GM23338 (cell line): ENCODE data around the gene KRTAP4-3. TPM values are rescaled to one million over a fixed set of nuclear protein-coding genes. Genes with fewer than 3 reads are reported as not detected.

Experiments
- ATAC-seq: fragments of 200-7000 bp; cut with Tn5 transposase; 3 replicates; pipeline ENCODE4 v1.9.1; 2020
- DNase-seq: peaks from one replicate; pipeline ENCODE4 v3.0.0-alpha.2; 2015; ENCODE audit warnings: low spot score
- H2AFZ ChIP-seq: fragments of 200-600 bp; sonication (generic); 2 replicates; pipeline ENCODE4 v1.8.0; 2016; ENCODE audit warnings: antibody characterized with exemption, mild to moderate bottlenecking, moderate library complexity
- H3F3A ChIP-seq: fragments of 200-600 bp; sonication (generic); replicated peaks from 2 replicates; pipeline ENCODE4 v1.8.0; 2017; ENCODE audit warnings: antibody characterized with exemption, mixed run types, low read depth
- H3K27ac ChIP-seq: fragments of 200-600 bp; sonication (generic); 2 replicates; pipeline ENCODE4 v1.6.1; 2016; ENCODE audit warnings: low read depth
- H3K27me3 ChIP-seq: fragments of 200-600 bp; sonication (generic); 2 replicates; pipeline ENCODE4 v1.8.0; 2016; ENCODE audit warnings: mild to moderate bottlenecking, mixed run types, moderate library complexity; ENCODE audit not compliant: insufficient read depth
- H3K36me3 ChIP-seq: fragments of 200-600 bp; sonication (generic); 2 replicates; pipeline ENCODE4 v1.8.0; 2016; ENCODE audit warnings: mild to moderate bottlenecking; ENCODE audit not compliant: insufficient read depth
- H3K4me1 ChIP-seq: fragments of 200-600 bp; sonication (generic); 2 replicates; pipeline ENCODE4 v1.8.0; 2016; ENCODE audit warnings: mild to moderate bottlenecking, moderate library complexity; ENCODE audit not compliant: insufficient read depth
- H3K4me2 ChIP-seq: fragments of 200-600 bp; sonication (generic); 2 replicates; pipeline ENCODE4 v1.7.1; 2017; ENCODE audit warnings: mixed run types
- H3K4me3 ChIP-seq: fragments of 200-600 bp; sonication (generic); 2 replicates; pipeline ENCODE4 v1.6.1; 2016; ENCODE audit warnings: mixed run types
- H3K79me2 ChIP-seq: fragments of 200-600 bp; sonication (generic); replicated peaks from 2 replicates; pipeline ENCODE4 v1.8.0; 2017; ENCODE audit warnings: mild to moderate bottlenecking; ENCODE audit not compliant: insufficient read depth
- H3K9me2 ChIP-seq: fragments of 200-600 bp; sonication (generic); 2 replicates; pipeline ENCODE4 v1.8.0; 2017; ENCODE audit not compliant: insufficient read depth
- H4K20me1 ChIP-seq: fragments of 200-600 bp; sonication (generic); replicated peaks from 2 replicates; pipeline ENCODE4 v1.8.0; 2017; ENCODE audit warnings: mild to moderate bottlenecking; ENCODE audit not compliant: insufficient read depth
- H3K27ac Mint-ChIP-seq: 2 replicates; pipeline ENCODE4 v1.8.0; 2020; ENCODE audit warnings: inconsistent platforms, mild to moderate bottlenecking, moderate library complexity, mixed read lengths
- H3K27me3 Mint-ChIP-seq: 3 replicates; pipeline ENCODE4 v1.8.0; 2022; ENCODE audit warnings: low read depth, mild to moderate bottlenecking, moderate library complexity, mixed read lengths, inconsistent platforms; ENCODE audit not compliant: insufficient read depth, poor library complexity
- H3K36me3 Mint-ChIP-seq: 3 replicates; pipeline ENCODE4 v1.8.0; 2021; ENCODE audit warnings: low read depth, mild to moderate bottlenecking, inconsistent platforms, moderate library complexity, mixed read lengths
- H3K4me1 Mint-ChIP-seq: 3 replicates; pipeline ENCODE4 v1.8.0; 2020; ENCODE audit warnings: mild to moderate bottlenecking, inconsistent platforms, mixed read lengths
- H3K4me3 Mint-ChIP-seq: 3 replicates; pipeline ENCODE4 v1.8.0; 2021; ENCODE audit warnings: moderate library complexity, mild to moderate bottlenecking, inconsistent platforms, mixed read lengths
- H3K9me3 Mint-ChIP-seq: 3 replicates; pipeline ENCODE4 v1.8.0; 2020; ENCODE audit warnings: moderate library complexity, mild to moderate bottlenecking, inconsistent platforms, mixed read lengths
- EZH2 ChIP-seq: fragments of 200-600 bp; sonication (generic); IDR thresholded peaks from one replicate; pipeline ENCODE4 v1.8.0; 2017; ENCODE audit warnings: antibody characterized with exemption, mild to moderate bottlenecking, low read depth; ENCODE audit not compliant: unreplicated experiment
- EZH2phosphoT487 ChIP-seq: fragments of 200-600 bp; sonication (generic); IDR thresholded peaks from one replicate; pipeline ENCODE4 v1.8.1; 2018; ENCODE audit warnings: antibody characterized with exemption; ENCODE audit not compliant: unreplicated experiment
- JUNB ChIP-seq: IDR thresholded peaks from one replicate; pipeline ENCODE4 v1.6.1; 2016; ENCODE audit warnings: antibody characterized with exemption; ENCODE audit not compliant: unreplicated experiment
- NANOG ChIP-seq: IDR thresholded peaks from 2 replicates; pipeline ENCODE4 v1.6.1; 2016; ENCODE audit warnings: antibody characterized with exemption, borderline replicate concordance
- STAT1 ChIP-seq: IDR thresholded peaks from one replicate; pipeline ENCODE4 v1.6.1; 2016; ENCODE audit warnings: antibody characterized with exemption; ENCODE audit not compliant: unreplicated experiment
- ZNF114 ChIP-seq: fragments of 250-450 bp; sonication (Bioruptor Pico); IDR thresholded peaks from 2 replicates; pipeline ENCODE4 v1.5.0; 2020; ENCODE audit warnings: mild to moderate bottlenecking, moderate library complexity
- polyA plus RNA-seq: library from polyadenylated mRNA; unstranded; fragments of >200 nt; fragmentation: Nextera tagmentation; extraction: Ambion mirVana; gene quantifications from 2 replicates; pipeline ENCODE4 v1.2.1, GENCODE V29; 2016
- total RNA-seq: library from RNA; depleted of rRNA; stranded (reverse); fragments of >200 nt; shearing (Covaris generic); gene quantifications from 2 replicates; pipeline ENCODE4 v1.2.3, GENCODE V29; 2014
- TF ChIP-seq, protein P1 (sequence below): IDR thresholded peaks from one replicate; pipeline ENCODE4 v1.6.1; 2018; ENCODE audit warnings: antibody characterized with exemption; ENCODE audit not compliant: unreplicated experiment
- TF ChIP-seq, protein P2 (sequence below), 2 experiments: fragments of 200-600 bp in 1 of 2; sonication (generic) in 1 of 2; conservative IDR thresholded peaks; 2 replicates each; pipeline versions ENCODE4 v1.5.1 to v1.6.1; 2016 to 2017; ENCODE audit warnings: antibody characterized with exemption in 2 of 2, low read depth in 2 of 2, mild to moderate bottlenecking in 2 of 2, moderate library complexity in 1 of 2
- TF ChIP-seq, protein P3 (sequence below): IDR thresholded peaks from 2 replicates; pipeline ENCODE4 v1.6.1; 2016; ENCODE audit warnings: antibody characterized with exemption

The KRTAP4-3 gene
- total and polyA plus RNA-seq, 2 experiments from 2014 or later = not detected

DNA sequence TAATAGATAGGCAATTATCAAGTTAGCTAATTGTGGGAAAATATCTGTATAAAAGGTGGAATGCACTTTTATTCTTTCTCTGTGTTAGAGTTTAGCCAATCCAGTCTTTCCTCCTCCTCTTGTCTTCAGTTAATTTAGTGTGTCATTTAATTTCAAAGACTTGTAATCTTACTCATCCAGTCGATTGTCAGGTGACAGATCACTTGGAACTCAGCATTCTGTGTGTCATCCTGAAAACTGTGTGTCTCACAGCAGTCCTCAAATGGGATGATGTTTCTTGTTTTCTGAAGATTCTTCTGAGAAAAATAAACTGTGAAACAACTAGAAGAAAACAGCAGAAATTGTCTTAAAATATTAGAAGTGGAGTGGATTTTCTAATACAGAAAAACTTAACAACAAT lies 17.0 kb upstream of the KRTAP4-3 start:
- DNase-seq = no peak
- Mint-ChIP-seq H3K9me3 (no peaks in the 10 kb centered on the region), H3K27ac (no peak overlapping the region), H3K36me3 (no peaks in the 10 kb centered on the region), H3K27me3 (peaks cover 2% of the 10 kb centered on the region), H3K4me3 (no peak overlapping the region), H3K4me1 (no peaks in the 10 kb centered on the region)
- no peaks in the 10 kb centered on the region for H3K4me1 ChIP-seq
- H3F3A ChIP-seq = no peaks in the 10 kb centered on the region
- H3K27me3 ChIP-seq = no peaks in the 10 kb centered on the region
- H3K79me2 ChIP-seq = no peaks in the 10 kb centered on the region
- H3K9me2 ChIP-seq = no peaks in the 10 kb centered on the region
- no peaks in the 10 kb centered on the region for H4K20me1 ChIP-seq
- H3K4me2 ChIP-seq = no peak overlapping the region
- TF ChIP-seq NANOG = no peak
- no peak for TF ChIP-seq STAT1
- no peak for TF ChIP-seq ZNF114
- TF ChIP-seq, protein P1, sequence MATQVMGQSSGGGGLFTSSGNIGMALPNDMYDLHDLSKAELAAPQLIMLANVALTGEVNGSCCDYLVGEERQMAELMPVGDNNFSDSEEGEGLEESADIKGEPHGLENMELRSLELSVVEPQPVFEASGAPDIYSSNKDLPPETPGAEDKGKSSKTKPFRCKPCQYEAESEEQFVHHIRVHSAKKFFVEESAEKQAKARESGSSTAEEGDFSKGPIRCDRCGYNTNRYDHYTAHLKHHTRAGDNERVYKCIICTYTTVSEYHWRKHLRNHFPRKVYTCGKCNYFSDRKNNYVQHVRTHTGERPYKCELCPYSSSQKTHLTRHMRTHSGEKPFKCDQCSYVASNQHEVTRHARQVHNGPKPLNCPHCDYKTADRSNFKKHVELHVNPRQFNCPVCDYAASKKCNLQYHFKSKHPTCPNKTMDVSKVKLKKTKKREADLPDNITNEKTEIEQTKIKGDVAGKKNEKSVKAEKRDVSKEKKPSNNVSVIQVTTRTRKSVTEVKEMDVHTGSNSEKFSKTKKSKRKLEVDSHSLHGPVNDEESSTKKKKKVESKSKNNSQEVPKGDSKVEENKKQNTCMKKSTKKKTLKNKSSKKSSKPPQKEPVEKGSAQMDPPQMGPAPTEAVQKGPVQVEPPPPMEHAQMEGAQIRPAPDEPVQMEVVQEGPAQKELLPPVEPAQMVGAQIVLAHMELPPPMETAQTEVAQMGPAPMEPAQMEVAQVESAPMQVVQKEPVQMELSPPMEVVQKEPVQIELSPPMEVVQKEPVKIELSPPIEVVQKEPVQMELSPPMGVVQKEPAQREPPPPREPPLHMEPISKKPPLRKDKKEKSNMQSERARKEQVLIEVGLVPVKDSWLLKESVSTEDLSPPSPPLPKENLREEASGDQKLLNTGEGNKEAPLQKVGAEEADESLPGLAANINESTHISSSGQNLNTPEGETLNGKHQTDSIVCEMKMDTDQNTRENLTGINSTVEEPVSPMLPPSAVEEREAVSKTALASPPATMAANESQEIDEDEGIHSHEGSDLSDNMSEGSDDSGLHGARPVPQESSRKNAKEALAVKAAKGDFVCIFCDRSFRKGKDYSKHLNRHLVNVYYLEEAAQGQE = no peak
- TF ChIP-seq, protein P2, sequence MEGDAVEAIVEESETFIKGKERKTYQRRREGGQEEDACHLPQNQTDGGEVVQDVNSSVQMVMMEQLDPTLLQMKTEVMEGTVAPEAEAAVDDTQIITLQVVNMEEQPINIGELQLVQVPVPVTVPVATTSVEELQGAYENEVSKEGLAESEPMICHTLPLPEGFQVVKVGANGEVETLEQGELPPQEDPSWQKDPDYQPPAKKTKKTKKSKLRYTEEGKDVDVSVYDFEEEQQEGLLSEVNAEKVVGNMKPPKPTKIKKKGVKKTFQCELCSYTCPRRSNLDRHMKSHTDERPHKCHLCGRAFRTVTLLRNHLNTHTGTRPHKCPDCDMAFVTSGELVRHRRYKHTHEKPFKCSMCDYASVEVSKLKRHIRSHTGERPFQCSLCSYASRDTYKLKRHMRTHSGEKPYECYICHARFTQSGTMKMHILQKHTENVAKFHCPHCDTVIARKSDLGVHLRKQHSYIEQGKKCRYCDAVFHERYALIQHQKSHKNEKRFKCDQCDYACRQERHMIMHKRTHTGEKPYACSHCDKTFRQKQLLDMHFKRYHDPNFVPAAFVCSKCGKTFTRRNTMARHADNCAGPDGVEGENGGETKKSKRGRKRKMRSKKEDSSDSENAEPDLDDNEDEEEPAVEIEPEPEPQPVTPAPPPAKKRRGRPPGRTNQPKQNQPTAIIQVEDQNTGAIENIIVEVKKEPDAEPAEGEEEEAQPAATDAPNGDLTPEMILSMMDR (conservative IDR thresholded peaks at IDR 0.05; ENCODE audit: low read depth in 2 of 2) = no peak
- no peak for TF ChIP-seq EZH2
- TF ChIP-seq, protein P3, sequence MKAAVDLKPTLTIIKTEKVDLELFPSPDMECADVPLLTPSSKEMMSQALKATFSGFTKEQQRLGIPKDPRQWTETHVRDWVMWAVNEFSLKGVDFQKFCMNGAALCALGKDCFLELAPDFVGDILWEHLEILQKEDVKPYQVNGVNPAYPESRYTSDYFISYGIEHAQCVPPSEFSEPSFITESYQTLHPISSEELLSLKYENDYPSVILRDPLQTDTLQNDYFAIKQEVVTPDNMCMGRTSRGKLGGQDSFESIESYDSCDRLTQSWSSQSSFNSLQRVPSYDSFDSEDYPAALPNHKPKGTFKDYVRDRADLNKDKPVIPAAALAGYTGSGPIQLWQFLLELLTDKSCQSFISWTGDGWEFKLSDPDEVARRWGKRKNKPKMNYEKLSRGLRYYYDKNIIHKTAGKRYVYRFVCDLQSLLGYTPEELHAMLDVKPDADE = no peak
- no peak overlapping the region for H3K4me3 ChIP-seq
- ATAC-seq = no peak
- no peak overlapping the region for H3K27ac ChIP-seq
- no peaks in the 10 kb centered on the region for H3K36me3 ChIP-seq
- no peak overlapping the region for H2AFZ ChIP-seq

DNA sequence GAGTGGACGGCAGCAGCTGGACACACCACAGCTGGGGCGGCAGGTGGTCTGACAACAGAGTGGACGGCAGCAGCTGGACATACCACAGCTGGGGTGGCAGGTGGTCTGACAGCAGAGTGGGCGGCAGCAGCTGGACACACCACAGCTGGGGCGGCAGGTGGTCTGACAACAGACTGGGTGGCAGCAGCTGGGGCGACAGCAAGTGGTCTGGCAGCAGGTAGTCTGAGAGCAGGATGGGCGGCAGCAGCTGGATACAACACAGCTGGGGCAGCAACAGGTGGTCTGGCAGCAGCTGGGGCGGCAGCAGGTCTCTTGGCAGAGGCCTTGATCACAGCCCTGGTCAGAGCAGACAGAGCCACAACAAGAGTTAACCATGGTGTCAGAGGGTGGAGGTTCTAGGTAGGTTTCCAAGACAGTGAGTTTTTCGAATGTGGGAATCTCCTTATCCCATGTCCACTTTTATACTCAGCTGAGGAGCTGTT lies 16.5 kb upstream of the KRTAP4-3 start, which contains the start of gene KRTAP4-1:
TSS of gene KRTAP4-1 (minus strand) at position 432 of the 482 bp plus-strand sequence. CDS start at position 375, 57 bp downstream.
- Histone ChIP-seq H4K20me1 (no peaks in the 10 kb centered on the region), H3K9me2 (no peaks in the 10 kb centered on the region), H3K4me3 (no peak within 1 kb of the TSS), H3K4me1 (no peaks in the 10 kb centered on the region), H3F3A (no peaks in the 10 kb centered on the region), H3K27ac (no peak within 1 kb of the TSS), H3K4me2 (no peak within 1 kb of the TSS), H3K36me3 (no peaks in the 10 kb centered on the region), H2AFZ (no peak within 1 kb of the TSS), H3K79me2 (no peaks in the 10 kb centered on the region), H3K27me3 (no peaks in the 10 kb centered on the region)
- Mint-ChIP-seq H3K4me3 (no peak within 1 kb of the TSS), H3K4me1 (no peaks in the 10 kb centered on the region), H3K27me3 (peaks cover 2% of the 10 kb centered on the region), H3K27ac (no peak within 1 kb of the TSS), H3K9me3 (no peaks in the 10 kb centered on the region), H3K36me3 (no peaks in the 10 kb centered on the region)
- DNase-seq (no peak), ATAC-seq (no peak)
- no peak for TF ChIP-seq EZH2
- no peak for TF ChIP-seq JUNB
- no peak for TF ChIP-seq ZNF114
- no peak for TF ChIP-seq NANOG
- no peak for TF ChIP-seq EZH2phosphoT487
- TF ChIP-seq, protein P1 = no peak
- TF ChIP-seq, protein P3 = no peak
- TF ChIP-seq, protein P2 (conservative IDR thresholded peaks at IDR 0.05; ENCODE audit: low read depth in 2 of 2) = no peak
- TF ChIP-seq STAT1 = no peak
